HepG2 (cell line): ENCODE measurements around the gene ST3GAL5. TPM values are rescaled to one million over a fixed set of nuclear protein-coding genes. Genes with fewer than 3 reads are reported as not detected.
A peak's percentile ranks its signal among the peaks of the same experiment; 100 is the strongest.

Experiments
- ATAC-seq: fragments of 200-7000 bp; cut with Tn5 transposase; 3 replicates; pipeline ENCODE4 v1.9.1; 2020; ENCODE audit warnings: mild to moderate bottlenecking, moderate library complexity
- BruUV-seq: library from RNA; stranded (reverse); fragments of 400-500 nt; replicated peaks from 2 replicates; lab custom pipeline; 2021; lab: Mats Ljungman, UMichigan
- CTCF ChIA-PET: fragments of 300-600 bp; formaldehyde crosslinking; extraction: SDS; loops from one replicate; lab custom pipeline; 2021; ENCODE audit warnings: low total read pairs, inconsistent platforms, low intra/inter-chr PET ratio; lab: Yijun Ruan, JAX
- POLR2A ChIA-PET: fragments of 350-600 bp; sonication (Branson Sonifier 250); formaldehyde crosslinking; loops from one replicate; lab custom pipeline; 2020; ENCODE audit warnings: antibody characterized with exemption, inconsistent platforms; lab: Yijun Ruan, JAX
- DNase-seq: peaks from one replicate; pipeline ENCODE4 v3.0.0-alpha.2; 2015; ENCODE audit warnings: low spot score
- FAIRE-seq: peaks from 3 replicates; lab custom pipeline; 2011; peaks lifted over from hg19 to GRCh38; lab: Jason Lieb, UNC
- H2AFZ ChIP-seq: one replicate; pipeline ENCODE4 v1.6.1; 2011; ENCODE audit warnings: low read length, inconsistent platforms
- H3K27ac ChIP-seq: fragments of 300-600 bp; 3 replicates; pipeline ENCODE4 v1.8.0; 2011; ENCODE audit warnings: mixed run types, mild to moderate bottlenecking, mixed read lengths, low read length, inconsistent platforms; ENCODE audit not compliant: insufficient read depth; ENCODE audit errors: extremely low read length
- H3K27me3 ChIP-seq, 2 experiments: fragments of 200-600 bp in 1 of 2; 2 replicates in 1 of 2; 3 replicates in 1 of 2; pipeline versions ENCODE4 v1.6.0 to v1.8.0; 2011; ENCODE audit warnings: low read length in 2 of 2, mild to moderate bottlenecking in 2 of 2, moderate library complexity in 2 of 2, inconsistent platforms in 1 of 2; ENCODE audit not compliant: insufficient read depth in 2 of 2, control insufficient read depth in 1 of 2
- H3K36me3 ChIP-seq, 2 experiments: fragments of 200-600 bp in 1 of 2; replicated peaks in 1 of 2; 2 replicates in 1 of 2; 3 replicates in 1 of 2; pipeline versions ENCODE4 v1.5.1 to v1.8.0; 2011; ENCODE audit warnings: low read length in 2 of 2, inconsistent platforms in 1 of 2; ENCODE audit not compliant: insufficient read depth in 2 of 2, control insufficient read depth in 1 of 2
- H3K4me1 ChIP-seq: 2 replicates; pipeline ENCODE4 v1.5.1; 2012; ENCODE audit warnings: low read length, inconsistent platforms; ENCODE audit not compliant: insufficient read depth
- H3K4me2 ChIP-seq: 2 replicates; pipeline ENCODE4 v1.6.0; 2011; ENCODE audit warnings: low read depth, low read length, inconsistent platforms
- H3K4me3 ChIP-seq, 3 experiments: fragments of 200-600 bp in 1 of 3; sonication (generic), shearing (Covaris generic) in 1 of 3; replicated peaks in 1 of 3; 2 replicates each; pipeline ENCODE4 v1.5.1; 2011 to 2016; ENCODE audit warnings: low read length in 3 of 3, inconsistent platforms in 2 of 3, low read depth in 2 of 3, mild to moderate bottlenecking in 2 of 3, control low read depth in 1 of 3, mixed read lengths in 1 of 3; ENCODE audit not compliant: insufficient read depth in 1 of 3
- H3K79me2 ChIP-seq: one replicate; pipeline ENCODE4 v1.6.1; 2011; ENCODE audit warnings: low read length, inconsistent platforms; ENCODE audit not compliant: insufficient read depth
- H3K9ac ChIP-seq: 2 replicates; pipeline ENCODE4 v1.6.0; 2011; ENCODE audit warnings: mild to moderate bottlenecking, low read depth, low read length, inconsistent platforms; ENCODE audit not compliant: insufficient read depth
- H3K9me3 ChIP-seq: 2 replicates; pipeline ENCODE4 v1.5.1; 2012; ENCODE audit warnings: mild to moderate bottlenecking, low read length
- H4K20me1 ChIP-seq: 2 replicates; pipeline ENCODE4 v1.6.0; 2011; ENCODE audit warnings: inconsistent platforms, mild to moderate bottlenecking, low read length, moderate library complexity; ENCODE audit not compliant: insufficient read depth
- FOSL2 ChIP-seq: sonication (generic); formaldehyde crosslinking; IDR thresholded peaks from 2 replicates; pipeline ENCODE4 v1.4.0; 2020; ENCODE audit warnings: missing genetic modification reagents
- HNF4A ChIP-seq: sonication (generic); formaldehyde crosslinking; IDR thresholded peaks from 2 replicates; pipeline ENCODE4 v1.4.0; 2020; ENCODE audit warnings: missing genetic modification reagents
- KDM6A ChIP-seq: IDR thresholded peaks from 2 replicates; pipeline ENCODE4 v1.6.1; 2016; ENCODE audit warnings: low read depth
- MYC ChIP-seq: sonication (generic); formaldehyde crosslinking; IDR thresholded peaks from 2 replicates; pipeline ENCODE4 v1.9.0; 2021; ENCODE audit warnings: missing genetic modification reagents, borderline replicate concordance
- STAT5B ChIP-seq: sonication (generic); formaldehyde crosslinking; IDR thresholded peaks from 2 replicates; pipeline ENCODE4 v1.4.0; 2020; ENCODE audit warnings: missing genetic modification reagents
- ZBTB7A ChIP-seq: sonication (generic); formaldehyde crosslinking; IDR thresholded peaks from 2 replicates; pipeline ENCODE4 v1.8.0; 2022; ENCODE audit warnings: mild to moderate bottlenecking, missing genetic modification reagents
- ZMYM4 ChIP-seq: sonication (generic); formaldehyde crosslinking; IDR thresholded peaks from 2 replicates; pipeline ENCODE4 v1.8.1; 2023; ENCODE audit warnings: mild to moderate bottlenecking, missing genetic modification reagents
- ZNF674 ChIP-seq: sonication (generic); formaldehyde crosslinking; IDR thresholded peaks from 2 replicates; pipeline ENCODE4 v1.5.0; 2020; ENCODE audit warnings: low read depth, mild to moderate bottlenecking, missing genetic modification reagents
- ZSCAN5A ChIP-seq: sonication (generic); formaldehyde crosslinking; IDR thresholded peaks from 2 replicates; pipeline ENCODE4 v1.8.0; 2022; ENCODE audit warnings: mild to moderate bottlenecking, missing genetic modification reagents, borderline replicate concordance
- WGBS: methylation state at CpG from one replicate; pipeline ENCODE4 v1.1.6; 2017; ENCODE audit warnings: low lambda C conversion rate; 5-methylcytosine and 5-hydroxymethylcytosine counted together
- in situ Hi-C: cut with HindIII; loops from 2 replicates; pipeline ENCODE4 v1.10.0; 2017; ENCODE audit warnings: low pct_unique_long_range_greater_than_20kb; ENCODE audit not compliant: extremely low pct_ligation_motif_present
- intact Hi-C: fragments of 100-400 bp; cut with micrococcal nuclease; formaldehyde crosslinking; loops from one replicate; pipeline ENCODE4 v1.10.0; 2022; ENCODE audit not compliant: unreplicated experiment
- polyA plus RNA-seq, 8 experiments: library from polyadenylated mRNA; depleted of rRNA in 3 of 8; stranded (reverse) in 7 of 8; unstranded in 1 of 8; fragments of >200 nt; fragmentation: Illumina TruSeq in 4 of 8; extraction: Trizol in 4 of 8; gene quantifications; 2 replicates each; pipeline versions ENCODE4 v1.2.1 to v1.2.3, GENCODE V29; 2011 to 2016; ENCODE audit warnings: low read depth in 4 of 8, missing spikeins in 1 of 8, mixed read lengths in 1 of 8; ENCODE audit not compliant: insufficient read depth in 1 of 8
- total RNA-seq, 5 experiments: library from RNA; depleted of rRNA; stranded (reverse); fragments of >200 nt; fragmentation: Illumina TruSeq; extraction: Trizol; gene quantifications; 2 replicates each; pipeline ENCODE4 v1.2.3, GENCODE V29; 2016; ENCODE audit warnings: low read depth in 1 of 5

ST3GAL5 gene
- total and polyA plus RNA-seq, 2 of the 13 experiments (the other 11 are each of a cell fraction or from before 2014, with no cell fraction given) = 1.3 to 2.0 TPM

GRCh38 chr2:85858841-85859240 is 29.9 kb downstream of the ST3GAL5 start (continued):
- no peak for TF ChIP-seq MYC

GRCh38 chr2:85854897-85855296 is 33.9 kb downstream of the ST3GAL5 start:
- TF ChIP-seq ZBTB7A (no peak), ZMYM4 (CRISPR knock-in tag) (0 out of 2 replicates have a peak, but pooled peaks have one; percentile 35), KDM6A (no peak), ZSCAN5A (CRISPR knock-in tag) (peak; percentile 88; the same call in 1 of the 2 replicates), FOSL2 (CRISPR knock-in tag) (no peak), ZNF674 (CRISPR knock-in tag) (no peak), HNF4A (peak; percentile 22; the same call in 1 of the 2 replicates), STAT5B (CRISPR knock-in tag) (no peak)
- no peaks in the 10 kb centered on the region; the same call in 1 of the 2 replicates for H3K4me1 ChIP-seq
- no peak overlapping the region for H2AFZ ChIP-seq
- H4K20me1 ChIP-seq = no peaks in the 10 kb centered on the region
- no peak for FAIRE-seq
- BruUV-seq = no TSS peak
- H3K4me3 ChIP-seq = no peak overlapping the region
- H3K4me2 ChIP-seq = no peak overlapping the region
- H3K27me3 ChIP-seq = no peaks in the 10 kb centered on the region; a peak in 1 of 5 replicates
- H3K27ac ChIP-seq = no peak overlapping the region
- no peaks in the 10 kb centered on the region for H3K9me3 ChIP-seq
- 77% methylated on average over 4 of the region's 4 CpGs for WGBS
- ATAC-seq = no peak
- no peak overlapping the region for H3K9ac ChIP-seq
- intact Hi-C loops (no loop called here), in situ Hi-C loops (no loop called here)
- H3K36me3 ChIP-seq = no peaks in the 10 kb centered on the region
- POLR2A ChIA-PET = no interaction called here
- DNase-seq = no peak
- CTCF ChIA-PET = no interaction called here
- no peaks in the 10 kb centered on the region for H3K79me2 ChIP-seq
